ENCODE results near the gene ACTA1.
"Not testable (repeated sequence)": the region's sequence is repeated elsewhere in the genome, so short reads cannot be mapped to it uniquely, and the experiment has no call there.

Gene ACTA1

DNA sequence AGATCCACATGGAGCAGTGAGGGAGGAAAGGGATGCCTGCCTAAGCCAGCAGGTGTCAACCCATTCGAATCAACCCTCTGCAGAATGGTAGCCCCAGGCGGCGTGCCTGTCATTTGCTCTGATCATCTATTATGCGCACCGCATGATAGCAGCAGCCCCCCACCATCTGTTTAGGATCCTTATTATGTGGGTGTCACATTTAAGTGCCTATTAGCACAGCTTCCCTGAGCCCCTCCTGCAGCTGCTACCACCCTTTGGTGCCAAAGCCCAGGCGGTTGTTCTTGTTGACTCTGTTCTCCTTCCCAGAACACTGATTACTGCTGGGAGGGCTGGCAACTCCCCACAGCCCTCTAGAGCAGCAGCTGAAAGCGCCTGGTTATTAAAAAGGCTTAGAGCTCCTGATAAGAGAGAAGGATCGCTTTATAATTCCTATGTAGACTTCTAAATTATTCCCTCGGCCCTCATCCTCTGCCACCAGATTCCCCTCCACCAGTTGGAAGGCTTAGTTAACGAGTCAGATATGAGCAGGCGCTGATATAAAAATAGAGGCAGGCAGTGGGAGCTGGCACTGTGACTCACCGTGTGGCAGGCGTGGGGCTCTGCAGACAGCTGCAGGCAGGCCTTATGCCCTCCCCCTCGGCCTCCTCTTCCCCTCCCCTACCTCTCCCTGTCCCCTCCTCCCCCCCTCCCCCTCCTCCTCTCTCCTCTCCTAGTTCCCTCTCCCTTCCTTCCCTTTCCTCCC is 23.0 kb downstream of the ACTA1 start:
- DNase-seq (ENCODE audit: insufficient read length, low spot score) (no peak), FAIRE-seq (no peak)

DNA sequence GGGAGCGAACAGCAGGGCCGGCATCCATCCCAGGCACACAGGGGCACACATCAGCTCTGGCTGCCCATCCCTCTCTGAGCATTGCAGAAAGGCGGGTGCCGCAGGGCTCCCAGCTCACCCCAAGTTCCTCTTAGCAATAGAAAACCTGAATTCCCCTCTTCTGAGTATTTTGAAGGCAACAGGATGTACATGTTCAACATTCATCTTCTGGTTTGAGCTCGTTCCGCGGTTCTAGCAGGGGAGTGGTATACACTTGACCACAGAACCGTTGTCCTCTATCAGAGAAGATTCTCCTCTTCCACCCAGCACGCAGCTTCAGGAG is 23.6 kb downstream of the ACTA1 start:
- DNase-seq (ENCODE audit: insufficient read length, low spot score), result no peak
- no peak for FAIRE-seq

DNA sequence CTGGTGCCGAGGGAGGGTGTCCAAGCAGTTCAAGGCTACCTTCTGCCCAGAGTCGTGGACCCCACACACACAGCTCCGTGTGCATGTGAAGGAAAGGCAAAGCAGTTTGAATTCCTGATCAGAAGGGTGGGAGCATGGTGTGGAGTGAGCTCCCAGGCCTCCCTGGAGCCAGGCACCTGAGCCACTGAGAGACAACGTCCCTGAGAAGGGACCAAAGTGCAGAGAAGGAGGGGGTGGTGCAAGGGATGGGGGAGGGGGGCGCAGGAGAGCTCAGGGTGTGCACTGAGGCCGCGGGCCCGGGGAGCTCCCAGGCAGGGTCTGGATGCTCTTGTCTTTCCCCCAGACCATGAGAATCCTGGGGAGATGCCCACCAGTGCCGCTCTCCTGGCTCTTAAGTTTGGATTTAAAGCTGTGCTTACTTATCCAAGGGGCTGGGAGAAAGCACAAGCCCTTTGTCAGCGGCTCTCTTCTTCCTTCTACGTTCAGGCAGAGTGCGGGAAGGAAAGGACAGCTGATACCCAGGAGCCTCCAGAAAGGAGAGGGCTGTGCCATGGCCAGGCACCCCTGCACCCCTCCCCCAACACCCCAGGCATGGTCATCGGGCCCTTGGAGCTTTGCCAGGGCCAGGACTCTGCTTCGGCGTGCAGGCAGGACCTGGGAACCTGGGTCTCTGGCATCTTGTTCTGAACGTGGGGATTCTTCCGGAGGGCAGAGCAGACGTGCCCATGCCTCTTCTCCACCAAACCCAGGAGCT is 24.1 kb downstream of the ACTA1 start:
- no peak for DNase-seq (ENCODE audit: insufficient read length, low spot score)
- no peak for FAIRE-seq

DNA sequence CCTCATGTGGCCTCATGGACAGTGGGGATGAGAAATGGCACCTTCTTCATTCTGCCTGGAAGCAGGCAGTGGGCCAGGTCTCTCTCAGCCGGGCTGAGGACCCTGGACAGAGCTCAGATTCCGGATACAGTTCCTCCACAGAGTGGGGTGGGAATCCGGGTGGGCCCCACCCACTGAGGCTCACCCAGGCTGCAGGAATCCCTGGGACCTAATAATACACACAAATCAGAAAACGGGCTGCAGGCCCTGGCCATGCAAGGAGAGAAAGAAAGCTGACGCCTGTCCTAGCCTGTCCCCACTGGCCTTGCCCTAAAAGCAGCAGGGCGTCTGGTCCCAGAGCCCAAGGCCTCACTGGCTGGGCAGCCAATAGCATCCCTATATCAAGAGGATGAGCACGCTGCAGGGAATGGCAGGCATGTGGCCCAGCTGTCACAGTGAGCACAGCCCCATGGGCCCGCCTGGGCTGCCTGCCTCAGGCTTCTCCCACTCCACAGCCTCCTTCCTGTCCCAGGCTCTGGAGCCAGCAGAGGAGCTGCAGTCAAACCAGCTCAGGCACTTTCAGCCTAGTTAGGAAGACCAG is 25.3 kb downstream of the ACTA1 start:
- DNase-seq (ENCODE audit: insufficient read length, low spot score) (no peak), FAIRE-seq (no peak)

DNA sequence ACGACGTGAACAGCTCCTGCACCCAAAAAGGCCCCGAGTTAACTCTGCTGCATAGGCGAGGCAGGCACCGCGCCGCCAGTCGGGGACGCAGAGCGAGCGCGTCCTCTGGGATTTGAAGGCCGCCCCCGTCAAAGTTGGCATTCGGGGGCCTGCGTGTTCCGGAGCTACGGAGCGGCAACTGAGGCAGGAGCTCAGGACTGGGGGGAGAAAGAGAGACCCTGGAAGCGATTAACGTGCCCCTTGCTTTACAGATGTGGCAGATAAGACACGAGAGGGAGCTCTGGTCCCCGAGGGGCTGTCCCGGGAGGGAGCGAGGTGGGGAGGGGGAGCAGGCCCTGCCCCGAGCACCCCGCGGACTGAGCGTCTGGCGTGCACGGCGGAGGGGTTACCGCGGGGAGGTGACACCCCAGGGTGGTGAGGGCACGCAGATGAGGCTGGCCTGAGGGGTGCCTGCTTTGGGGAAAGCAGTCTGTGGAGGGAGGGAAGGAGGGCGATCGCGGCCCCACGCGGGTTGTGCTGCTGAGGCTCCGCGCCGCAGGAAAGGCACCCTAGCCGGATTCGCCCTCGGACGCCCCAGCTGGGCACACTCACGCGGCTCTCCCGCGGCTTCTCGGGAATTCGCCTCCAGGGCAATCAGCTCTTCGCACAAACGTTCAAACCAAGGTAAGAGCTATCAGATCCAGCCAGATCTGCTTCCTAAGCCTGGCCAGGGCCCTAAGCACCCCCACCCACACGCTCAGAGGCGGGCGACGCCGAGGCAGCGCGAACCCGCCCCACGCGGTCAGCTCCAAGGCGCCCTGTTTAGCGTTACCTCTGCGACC is 26.5 kb downstream of the ACTA1 start:
- FAIRE-seq, result no peak

DNA sequence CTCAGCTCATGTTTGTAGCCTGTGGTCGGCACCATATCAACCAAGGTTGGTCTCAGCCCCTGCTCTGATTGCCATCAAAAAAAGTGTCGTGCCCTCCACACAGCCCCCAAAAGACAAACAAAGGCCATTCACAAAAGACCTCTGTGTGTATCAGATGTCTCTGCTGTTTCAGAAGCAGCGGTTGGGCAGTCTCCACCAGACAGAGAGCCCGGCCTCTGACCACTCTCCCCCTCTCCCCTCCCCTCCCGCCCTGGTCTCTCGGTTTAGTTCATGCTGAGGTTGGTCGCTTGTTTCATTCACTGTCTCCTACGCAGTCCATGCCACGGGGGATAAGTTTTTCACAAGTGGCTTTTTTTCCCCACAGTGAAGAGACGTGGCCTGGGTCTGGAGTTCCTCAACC is 27.1 kb downstream of the ACTA1 start:
- no peak for DNase-seq (ENCODE audit: insufficient read length, low spot score)
- FAIRE-seq, result no peak

More for the DNA sequence above, 26.5 kb downstream of the ACTA1 start:
- DNase-seq (ENCODE audit: insufficient read length, low spot score), result no peak

DNA sequence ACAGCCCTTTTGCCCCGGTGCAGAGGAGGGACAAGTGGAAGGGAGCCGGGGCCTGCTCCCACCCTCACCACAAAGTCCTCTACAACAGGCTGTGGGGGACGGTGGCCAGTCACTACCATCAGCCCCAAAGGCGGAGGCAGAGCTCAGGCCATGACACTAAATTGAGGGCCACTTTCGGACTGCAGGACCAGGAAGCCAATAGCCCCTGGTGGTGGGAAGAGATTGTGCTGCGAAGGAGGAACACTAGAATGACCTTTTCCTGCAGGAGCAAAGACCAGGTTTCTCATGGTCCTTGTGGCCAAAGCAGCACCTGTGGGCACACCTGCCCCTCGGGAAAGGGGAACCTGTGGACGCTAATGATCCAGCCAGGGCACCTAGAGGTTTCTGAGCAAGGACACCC is 30.3 kb downstream of the ACTA1 start:
- FAIRE-seq, result no peak
- no peak for DNase-seq (ENCODE audit: insufficient read length, low spot score)

DNA sequence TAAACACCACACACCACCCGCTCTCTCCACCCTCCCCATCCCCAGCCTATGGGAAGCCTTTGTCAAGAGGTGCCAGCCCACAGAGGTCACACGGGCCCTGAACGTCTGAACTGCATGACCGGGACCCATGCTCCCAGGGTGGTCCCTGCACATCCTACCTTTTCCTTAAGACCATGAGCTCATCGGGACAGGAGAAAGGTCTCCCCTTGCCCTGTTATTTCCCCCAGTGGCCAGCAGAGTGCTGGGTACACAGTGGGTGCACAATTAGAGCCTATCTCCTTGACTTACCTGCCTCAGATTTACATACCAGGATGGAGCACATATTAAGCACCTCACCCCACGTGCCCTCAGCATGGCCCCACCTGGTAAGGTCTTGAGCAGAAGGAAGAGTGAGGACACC is 30.9 kb downstream of the ACTA1 start:
- DNase-seq (ENCODE audit: insufficient read length, low spot score) (no peak), FAIRE-seq (no peak)

DNA sequence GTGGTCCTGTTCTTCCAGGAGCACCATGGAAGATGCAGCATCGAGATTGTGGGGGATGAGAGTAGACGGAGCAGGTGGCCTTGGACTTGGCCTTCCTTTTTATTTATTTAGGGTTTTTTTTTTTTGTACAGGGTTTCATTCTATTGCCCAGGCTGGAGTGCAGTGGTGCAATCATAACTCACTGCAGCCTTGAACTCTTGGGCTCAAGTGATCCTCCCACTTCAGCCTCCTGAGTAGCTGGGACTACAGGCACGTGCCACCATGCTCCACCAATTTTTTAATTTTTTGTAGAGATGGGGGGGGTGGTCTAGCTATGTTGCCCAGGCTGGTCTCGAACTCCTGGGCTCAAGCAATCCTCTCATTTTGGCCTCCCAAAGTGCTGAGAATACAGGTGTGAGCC is 31.6 kb downstream of the ACTA1 start:
- FAIRE-seq; DNase-seq (ENCODE audit: insufficient read length, low spot score): not testable (repeated sequence)

DNA sequence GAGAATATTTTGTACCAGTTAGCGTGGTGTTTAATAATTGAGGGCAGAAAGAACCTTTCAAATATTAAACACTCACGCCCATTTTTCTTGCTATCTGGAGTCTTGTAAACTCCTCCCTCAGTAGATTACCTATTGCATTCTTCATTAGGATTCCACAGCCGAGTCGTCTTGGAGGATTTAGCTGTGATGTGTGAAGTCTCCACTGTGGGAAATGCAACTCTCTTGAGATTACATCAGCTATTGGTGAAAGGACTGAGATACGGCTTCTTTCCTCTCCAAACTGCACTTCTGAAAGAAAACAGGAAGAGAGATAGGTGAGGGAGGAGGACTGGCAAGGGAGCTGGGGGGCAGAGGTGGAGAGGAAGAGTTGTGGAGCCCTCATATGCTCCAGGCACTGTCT is 36.1 kb downstream of the ACTA1 start:
- DNase-seq (ENCODE audit: insufficient read length, low spot score), result no peak
- FAIRE-seq, result no peak

DNA sequence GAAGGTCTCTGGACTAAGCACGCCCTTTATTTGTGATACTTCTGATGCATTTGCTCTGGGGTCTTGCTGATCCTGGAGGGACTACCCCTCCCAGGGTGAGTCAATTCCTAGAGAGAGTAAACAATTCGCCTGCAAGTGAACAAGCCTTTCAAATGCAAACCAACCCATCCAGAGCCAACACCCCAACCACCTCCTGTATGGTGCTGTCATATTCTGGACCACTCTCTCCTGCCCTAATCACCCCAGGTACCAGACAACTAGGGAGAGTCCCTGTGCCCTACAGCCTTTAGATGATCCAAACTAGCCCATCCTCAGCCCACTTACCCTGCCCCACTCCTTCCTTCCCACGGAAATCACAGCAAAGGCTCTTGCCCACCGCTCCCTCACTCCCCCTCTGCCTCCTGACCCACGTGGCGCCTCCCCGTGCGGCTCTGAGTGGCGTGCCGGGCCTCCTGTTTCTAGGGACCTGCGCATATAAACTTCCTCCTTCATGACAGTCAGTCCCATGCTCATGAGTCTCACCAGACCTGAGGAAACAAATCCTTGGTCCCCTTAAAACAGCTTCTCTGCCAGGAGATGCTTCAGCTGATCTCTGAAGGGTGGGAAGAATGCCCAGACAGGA is 37.2 kb downstream of the ACTA1 start:
- no peak for FAIRE-seq
- no peak for DNase-seq (ENCODE audit: insufficient read length, low spot score)

DNA sequence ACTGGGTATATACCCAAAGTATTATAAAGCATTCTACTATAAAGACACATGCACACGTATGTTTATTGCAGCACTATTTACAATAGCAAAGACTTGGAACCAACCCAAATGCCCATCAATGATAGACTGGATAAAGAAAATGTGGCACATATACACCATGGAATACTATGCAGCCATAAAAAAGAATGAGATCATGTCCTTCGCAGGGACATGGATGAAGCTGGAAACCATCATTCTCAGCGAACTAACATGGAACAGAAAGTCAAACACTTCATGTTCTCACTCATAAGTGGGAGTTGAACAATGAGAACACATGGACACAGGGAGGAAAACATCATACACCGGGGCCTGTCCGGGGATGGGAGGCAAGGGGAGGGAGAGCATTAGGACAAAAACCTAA is 39.4 kb downstream of the ACTA1 start:
- DNase-seq (ENCODE audit: insufficient read length, low spot score); FAIRE-seq: not testable (repeated sequence)

DNA sequence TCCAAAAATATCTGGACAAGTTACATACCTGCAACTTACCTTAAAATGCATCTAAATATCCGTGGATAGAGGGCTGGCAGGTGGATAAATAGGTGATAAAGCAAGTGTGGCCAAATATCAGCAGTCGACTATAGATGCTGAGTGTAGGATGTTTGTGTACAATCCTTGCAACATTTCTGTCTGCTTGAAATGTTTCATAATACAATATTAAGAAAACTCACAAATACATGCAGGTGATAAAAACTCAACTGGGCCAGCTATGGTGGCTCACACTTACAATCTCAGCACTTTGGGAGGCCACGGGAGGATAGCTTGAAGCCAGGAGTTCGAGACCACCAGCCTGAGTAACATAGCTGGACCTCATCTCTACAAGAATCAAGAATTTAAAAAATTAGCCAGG is 41.0 kb downstream of the ACTA1 start:
- FAIRE-seq, result no peak
- DNase-seq (ENCODE audit: insufficient read length, low spot score), result no peak

DNA sequence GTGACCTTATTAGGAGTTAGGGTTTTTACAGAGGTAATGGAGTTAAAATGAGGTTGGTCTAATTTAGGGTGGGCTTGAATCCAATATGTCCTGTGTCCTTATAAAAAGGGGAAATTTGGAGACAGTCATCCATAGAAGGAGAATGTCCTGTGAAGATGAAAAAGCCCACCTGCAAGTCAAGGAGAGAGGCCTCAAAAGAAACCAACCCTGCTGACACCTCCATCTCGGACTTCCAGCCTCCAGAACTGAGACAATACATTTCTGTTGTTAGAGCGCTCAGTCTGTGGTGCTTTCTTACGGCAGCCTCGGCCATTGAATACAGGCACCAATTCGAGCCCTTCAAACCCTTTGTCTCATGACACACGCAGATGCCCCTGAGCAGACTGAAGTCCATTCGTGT is 43.8 kb downstream of the ACTA1 start:
- DNase-seq (ENCODE audit: insufficient read length, low spot score), result no peak
- FAIRE-seq, result no peak

DNA sequence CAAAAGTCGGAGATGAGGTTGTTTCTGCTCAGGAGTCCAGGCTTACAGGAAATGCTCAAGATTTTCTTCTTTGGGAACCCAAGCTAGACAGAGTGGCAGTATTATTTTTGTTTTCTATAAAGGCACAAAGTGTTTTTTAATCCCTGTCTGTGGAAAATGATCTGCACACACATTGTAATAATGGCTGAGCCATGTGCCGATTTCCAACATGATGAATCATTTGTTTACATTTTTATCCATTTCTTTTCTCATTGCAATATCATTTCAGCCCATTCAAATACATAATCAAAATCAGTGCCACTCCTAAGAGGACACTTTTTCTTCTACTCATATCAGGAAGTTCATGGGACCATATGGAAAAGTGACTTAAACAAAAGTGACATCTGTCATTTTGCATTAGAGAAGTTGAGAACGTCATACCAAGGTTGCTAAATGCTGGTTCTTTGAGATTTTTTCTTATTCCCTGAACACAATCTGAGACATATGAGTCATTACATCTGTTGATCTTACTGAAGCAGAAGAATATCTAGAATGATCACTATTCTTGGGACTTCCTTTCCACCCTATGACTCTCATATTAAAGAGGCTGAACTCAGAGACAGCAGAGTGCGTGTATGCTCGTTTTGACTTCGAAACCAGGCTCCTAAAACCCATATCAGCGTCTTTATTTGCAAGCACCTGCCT is 44.9 kb downstream of the ACTA1 start:
- FAIRE-seq (no peak), DNase-seq (ENCODE audit: insufficient read length, low spot score) (no peak)

DNA sequence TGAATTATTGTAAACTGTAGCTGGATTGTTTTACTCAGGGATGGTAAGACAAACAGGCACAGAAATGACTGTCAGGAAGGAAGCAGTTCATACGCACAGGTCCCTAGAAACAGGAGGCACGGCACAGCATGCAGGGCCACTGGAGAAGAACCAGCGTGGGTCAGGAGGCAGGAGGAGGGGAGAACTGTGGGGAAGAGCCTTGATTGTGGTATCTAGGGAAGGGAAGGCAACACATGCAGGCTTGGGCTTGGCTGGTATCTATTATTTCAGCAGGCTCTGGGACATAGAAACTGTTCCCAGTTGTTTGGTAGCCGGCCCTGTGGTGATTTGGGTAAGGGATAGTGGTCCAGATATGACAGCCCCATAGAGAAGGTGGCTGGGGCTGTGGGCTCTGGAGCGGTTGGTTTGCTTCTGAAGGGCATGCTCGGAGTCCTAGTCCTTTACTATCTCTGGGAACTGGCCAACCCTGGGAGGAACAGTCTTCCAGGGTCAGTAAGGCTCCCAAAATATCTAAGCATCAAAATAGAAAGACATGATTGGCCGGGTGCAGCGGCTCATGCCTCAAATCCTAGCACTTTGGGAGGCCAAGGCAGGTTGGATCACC is 47.9 kb downstream of the ACTA1 start:
- DNase-seq (ENCODE audit: insufficient read length, low spot score) (no peak), FAIRE-seq (no peak)

DNA sequence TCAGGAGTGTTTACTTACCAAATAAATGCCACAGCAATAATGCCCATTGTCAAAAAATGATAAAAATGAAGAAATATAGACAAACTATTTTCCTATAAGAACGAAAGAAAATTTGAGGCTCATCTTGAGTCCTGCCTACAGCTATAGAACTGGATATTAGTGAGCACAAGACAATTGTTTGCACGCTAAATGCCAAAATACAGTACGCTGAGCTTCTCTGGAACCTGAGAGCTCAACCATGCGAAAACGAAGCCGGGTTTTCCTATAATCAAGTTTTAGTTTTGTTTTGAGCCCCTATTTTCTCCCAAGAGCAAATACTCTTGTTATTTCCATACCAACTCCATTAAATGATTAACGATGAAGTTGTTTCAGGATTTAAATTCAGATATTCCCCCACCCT is 49.1 kb downstream of the ACTA1 start:
- no peak for DNase-seq (ENCODE audit: insufficient read length, low spot score)
- no peak for FAIRE-seq

DNA sequence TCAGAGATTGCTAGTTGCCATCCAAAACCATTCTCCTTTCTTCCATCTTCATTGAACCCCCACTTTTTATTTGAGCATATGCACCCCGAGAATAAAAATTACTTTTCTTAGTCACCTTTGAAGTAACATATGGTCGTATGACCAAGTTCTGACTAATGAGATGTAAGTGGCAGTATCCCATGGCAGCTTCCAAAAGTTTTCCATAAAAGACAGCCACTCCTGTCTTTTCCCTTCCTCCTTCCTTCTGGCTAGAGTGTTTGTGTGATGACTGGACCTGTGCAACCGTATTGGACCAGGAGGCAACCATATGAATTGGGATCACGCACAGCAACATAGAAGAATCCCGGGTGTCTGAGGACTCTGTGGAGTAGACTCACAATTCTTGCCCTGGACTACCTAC is 49.9 kb downstream of the ACTA1 start:
- FAIRE-seq (no peak), DNase-seq (ENCODE audit: insufficient read length, low spot score) (no peak)

DNA sequence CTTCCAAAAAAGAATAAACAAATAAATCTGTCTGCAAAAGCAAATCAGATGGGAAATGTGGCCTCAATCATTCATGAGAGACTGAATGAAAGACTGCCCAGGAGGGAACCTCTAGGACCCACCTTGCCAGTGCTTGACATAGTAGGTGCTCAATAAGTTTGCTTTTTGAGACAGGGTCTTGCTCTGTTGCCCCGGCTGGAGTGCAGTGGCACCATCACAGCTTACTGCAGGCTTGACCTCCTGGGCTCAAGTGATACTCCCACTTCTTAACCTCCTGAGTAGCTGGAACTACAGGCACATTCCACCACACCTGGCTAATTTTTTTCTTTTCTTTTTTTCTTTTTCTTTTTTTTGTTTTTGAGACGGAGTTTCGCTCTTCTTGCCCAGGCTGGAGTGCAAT is 50.7 kb downstream of the ACTA1 start:
- FAIRE-seq, result no peak

More for the DNA sequence above, 50.7 kb downstream of the ACTA1 start:
- DNase-seq (ENCODE audit: insufficient read length, low spot score), result no peak

Data from GM19239 (cell line).